K562 (cell line): ENCODE results near the gene ANXA8. TPM values are rescaled to one million over a fixed set of nuclear protein-coding genes. Genes with fewer than 3 reads are reported as not detected.

ENCODE experiments used
- ATAC-seq: fragments of 200-7000 bp; cut with Tn5 transposase; 3 replicates; pipeline ENCODE4 v1.9.1; 2020; ENCODE audit warnings: moderate library complexity
- BruUV-seq: library from RNA; stranded (reverse); fragments of 400-500 nt; replicated peaks from 2 replicates; lab custom pipeline; 2021; lab: Mats Ljungman, UMichigan
- CTCF ChIA-PET: fragments of 300-600 bp; formaldehyde crosslinking; extraction: SDS; loops from one replicate; lab custom pipeline; 2021; ENCODE audit warnings: low intra/inter-chr PET ratio; lab: Yijun Ruan, JAX
- POLR2A ChIA-PET: fragments of 300-600, 350-650 bp; sonication (Branson Sonifier 250); formaldehyde crosslinking; extraction: SDS; loops from one replicate; lab custom pipeline; 2021; ENCODE audit warnings: antibody characterized with exemption, inconsistent platforms; lab: Yijun Ruan, JAX
- DNase-seq, 4 experiments: peaks; one replicate each; pipeline versions ENCODE4 v3.0.0 to v3.0.0-alpha.2; 2011 to 2018; ENCODE audit warnings: low spot score in 3 of 4, mixed read lengths in 3 of 4; ENCODE audit errors: extremely low read depth in 1 of 4
- FAIRE-seq: peaks from 2 replicates; lab custom pipeline; 2011; peaks lifted over from hg19 to GRCh38; lab: Jason Lieb, UNC
- H2AFZ ChIP-seq: 2 replicates; pipeline ENCODE4 v1.6.0; 2011; ENCODE audit warnings: low read depth, low read length, control low read depth, inconsistent platforms
- H3K27ac ChIP-seq: fragments of 200-600 bp; 3 replicates; pipeline ENCODE4 v1.8.0; 2011; ENCODE audit warnings: low read depth, mild to moderate bottlenecking, control low read depth, inconsistent platforms, low read length, moderate library complexity, mixed read lengths; ENCODE audit errors: extremely low read depth
- H3K27me3 ChIP-seq, 2 experiments: fragments of 300-600 bp in 1 of 2; 2 replicates in 1 of 2; 3 replicates in 1 of 2; pipeline versions ENCODE4 v1.6.0 to v1.8.0; 2011; ENCODE audit warnings: inconsistent platforms in 2 of 2, low read length in 2 of 2, mild to moderate bottlenecking in 1 of 2, mixed read lengths in 1 of 2, moderate library complexity in 1 of 2; ENCODE audit not compliant: control insufficient read depth in 2 of 2, insufficient read depth in 2 of 2
- H3K36me3 ChIP-seq: fragments of 300-600 bp; 3 replicates; pipeline ENCODE4 v1.8.0; 2011; ENCODE audit warnings: mild to moderate bottlenecking, low read length, inconsistent platforms; ENCODE audit not compliant: control insufficient read depth, insufficient read depth
- H3K4me1 ChIP-seq, 2 experiments: fragments of 200-600 bp in 1 of 2; replicated peaks in 1 of 2; 2 replicates in 1 of 2; 3 replicates in 1 of 2; pipeline versions ENCODE4 v1.5.1 to v1.8.0; 2011; ENCODE audit warnings: inconsistent platforms in 2 of 2, low read length in 2 of 2, mild to moderate bottlenecking in 1 of 2, mixed read lengths in 1 of 2, moderate library complexity in 1 of 2; ENCODE audit not compliant: control insufficient read depth in 2 of 2, insufficient read depth in 2 of 2
- H3K4me2 ChIP-seq: 2 replicates; pipeline ENCODE4 v1.6.1; 2011; ENCODE audit warnings: low read length, control low read depth, inconsistent platforms, mixed read lengths; ENCODE audit not compliant: insufficient read depth
- H3K4me3 ChIP-seq: fragments of 200-600 bp; sonication (generic), shearing (Covaris generic); 2 replicates; pipeline ENCODE4 v1.5.1; 2016; ENCODE audit warnings: control low read depth, inconsistent platforms
- H3K79me2 ChIP-seq: fragments of 200-600 bp; 3 replicates; pipeline ENCODE4 v1.8.0; 2011; ENCODE audit warnings: low read length, inconsistent platforms; ENCODE audit not compliant: control insufficient read depth, insufficient read depth
- H3K9ac ChIP-seq, 2 experiments: 2 replicates each; pipeline versions ENCODE4 v1.6.0 to v1.6.1; 2011; ENCODE audit warnings: low read depth in 2 of 2, low read length in 2 of 2, control low read depth in 1 of 2, inconsistent platforms in 1 of 2, mild to moderate bottlenecking in 1 of 2, mixed read lengths in 1 of 2; ENCODE audit not compliant: insufficient read depth in 1 of 2
- H3K9me1 ChIP-seq: one replicate; pipeline ENCODE4 v1.6.0; 2011; ENCODE audit warnings: inconsistent platforms, mild to moderate bottlenecking, low read length, moderate library complexity; ENCODE audit not compliant: control insufficient read depth, insufficient read depth
- H3K9me3 ChIP-seq: replicated peaks from 2 replicates; pipeline ENCODE4 v1.5.1; 2011; ENCODE audit warnings: low read depth, low read length, inconsistent platforms; ENCODE audit not compliant: control insufficient read depth, insufficient read depth
- H4K20me1 ChIP-seq: replicated peaks from 2 replicates; pipeline ENCODE4 v1.6.1; 2011; ENCODE audit warnings: low read length, inconsistent platforms, mixed read lengths; ENCODE audit not compliant: control insufficient read depth, insufficient read depth
- BCLAF1 ChIP-seq, 2 experiments: fragments of 450-650 bp in 1 of 2; IDR thresholded peaks; 2 replicates each; pipeline ENCODE4 v1.6.1; 2011 to 2017; ENCODE audit warnings: low read depth in 2 of 2, antibody characterized with exemption in 1 of 2, borderline replicate concordance in 1 of 2, low read length in 1 of 2, mild to moderate bottlenecking in 1 of 2, mixed read lengths in 1 of 2; ENCODE audit not compliant: control insufficient read depth in 1 of 2
- GATA2 ChIP-seq: sonication (generic); formaldehyde crosslinking; IDR thresholded peaks from 2 replicates; pipeline ENCODE4 v1.4.0; 2020; ENCODE audit warnings: mild to moderate bottlenecking, missing genetic modification reagents
- NFYB ChIP-seq: IDR thresholded peaks from 2 replicates; pipeline ENCODE4 v1.6.1; 2011; ENCODE audit warnings: mild to moderate bottlenecking, moderate library complexity; ENCODE audit not compliant: insufficient read length; ENCODE audit errors: extremely low read depth
- RBFOX2 ChIP-seq: fragments of 200-400 bp; formaldehyde crosslinking; IDR thresholded peaks from 2 replicates; pipeline ENCODE4 v1.6.1; 2017; ENCODE audit warnings: low read depth, mild to moderate bottlenecking, low read length, moderate library complexity
- ZFX ChIP-seq: sonication (generic); formaldehyde crosslinking; IDR thresholded peaks from 2 replicates; pipeline ENCODE4 v1.8.0; 2022; ENCODE audit warnings: mild to moderate bottlenecking, missing genetic modification reagents, moderate library complexity
- ZNF232 ChIP-seq: sonication (generic); formaldehyde crosslinking; IDR thresholded peaks from 2 replicates; pipeline ENCODE4 v1.8.0; 2022; ENCODE audit warnings: mild to moderate bottlenecking, missing genetic modification reagents
- ZNF696 ChIP-seq: fragments of 250-450 bp; sonication (Bioruptor Pico); conservative IDR thresholded peaks from 2 replicates; pipeline ENCODE4 v1.4.0; 2020; ENCODE audit warnings: mild to moderate bottlenecking, moderate library complexity
- WGBS: fragments of 100-300 bp; shearing (Covaris generic); methylation state at CpG from one replicate; pipeline ENCODE4 v1.1.6; 2016; ENCODE audit warnings: low coverage, mixed read lengths; ENCODE audit not compliant: insufficient coverage; ENCODE audit errors: missing lambda C conversion rate; 5-methylcytosine and 5-hydroxymethylcytosine counted together
- in situ Hi-C: fragments of 300-500 bp; cut with MboI; formaldehyde crosslinking; loops from 4 replicates; pipeline ENCODE4 v1.15.0; 2018; ENCODE audit warnings: inconsistent platforms, mixed read lengths
- intact Hi-C: fragments of 100-400 bp; cut with micrococcal nuclease; formaldehyde crosslinking; loops from 2 replicates; pipeline ENCODE4 v1.14.2; 2022
- polyA plus RNA-seq, 8 experiments: library from polyadenylated mRNA; depleted of rRNA in 4 of 8; stranded (reverse) in 5 of 8; unstranded in 3 of 8; fragments of >200 nt; fragmentation: Nextera tagmentation in 2 of 8; fragmentation: Illumina TruSeq in 1 of 8; extraction: Ambion mirVana in 2 of 8; extraction: Trizol in 1 of 8; gene quantifications; 2 replicates each; pipeline versions ENCODE4 v1.2.1 to v1.2.3, GENCODE V29; 2011 to 2014; ENCODE audit warnings: inconsistent platforms in 1 of 8, missing spikeins in 1 of 8
- total RNA-seq, 7 experiments: library from RNA; depleted of rRNA in 6 of 7; stranded (reverse); fragments of >200 nt in 6 of 7; fragmentation: Illumina TruSeq in 2 of 7; extraction: Trizol in 2 of 7; gene quantifications; 2 replicates each; pipeline versions ENCODE4 v1.2.1 to v1.2.3, GENCODE V29; 2011 to 2021; ENCODE audit warnings: low replicate concordance in 1 of 7

The ANXA8 gene
- total and polyA plus RNA-seq, 9 of the 15 experiments (the other 6 are each of a cell fraction or from before 2014, with no cell fraction given) = not detected

GRCh38 chr10:47450442-47450841 is 33.5 kb downstream of the ANXA8 start:
- Histone ChIP-seq H3K27me3 (peaks cover 21 to 55% of the 10 kb centered on the region in 2 experiments; a peak in 4 of 5 replicates), H3K36me3 (no peaks in the 10 kb centered on the region), H3K9me1 (no peaks in the 10 kb centered on the region), H2AFZ (no peak overlapping the region), H4K20me1 (no peaks in the 10 kb centered on the region; the same call in 1 of the 2 replicates), H3K27ac (no peak overlapping the region), H3K4me2 (no peak overlapping the region), H3K4me3 (no peak overlapping the region), H3K9ac (no peak overlapping the region), H3K4me1 (peaks cover 0 to 8% of the 10 kb centered on the region in 2 experiments; a peak in 1 of 5 replicates), H3K79me2 (no peaks in the 10 kb centered on the region), H3K9me3 (no peaks in the 10 kb centered on the region)
- intact Hi-C loops = loop anchor here (5.0 kb wide), 1 partner anchor 88 kb away; no protein-coding TSS in a partner anchor
- in situ Hi-C loops = no loop called here
- no TSS peak for BruUV-seq
- DNase-seq (peak in 2 of 4 experiments; percentile 1 to 3), FAIRE-seq (no peak), ATAC-seq (no peak)
- POLR2A ChIA-PET = interaction anchor here (0.8 to 1.4 kb wide), 3 partner anchors 9 to 91 kb away, joined by 3 read pairs; no protein-coding TSS in a partner anchor
- WGBS = 0% methylated on average over 2 of the region's 2 CpGs
- CTCF ChIA-PET = no interaction called here
- TF ChIP-seq BCLAF1 (IDR thresholded peaks at IDR 0.05; ENCODE audit: borderline replicate concordance in 1 of 2, control insufficient read depth in 1 of 2, low read depth in 2 of 2, low read length in 1 of 2) (no peak), ZNF696 (CRISPR knock-in tag) (no peak), RBFOX2 (no peak), GATA2 (CRISPR knock-in tag) (no peak), ZNF232 (CRISPR knock-in tag) (no peak), ZFX (no peak), NFYB (no peak)
- TF ChIP-seq, all 486 proteins: peak for 0
